Measurements from ENCODE around the gene OR5K4. TPM values are rescaled to one million over a fixed set of nuclear protein-coding genes. Genes with fewer than 3 reads are reported as not detected.

Gene OR5K4
- total RNA-seq, 1 donor from 2014 or later: not detected

DNA sequence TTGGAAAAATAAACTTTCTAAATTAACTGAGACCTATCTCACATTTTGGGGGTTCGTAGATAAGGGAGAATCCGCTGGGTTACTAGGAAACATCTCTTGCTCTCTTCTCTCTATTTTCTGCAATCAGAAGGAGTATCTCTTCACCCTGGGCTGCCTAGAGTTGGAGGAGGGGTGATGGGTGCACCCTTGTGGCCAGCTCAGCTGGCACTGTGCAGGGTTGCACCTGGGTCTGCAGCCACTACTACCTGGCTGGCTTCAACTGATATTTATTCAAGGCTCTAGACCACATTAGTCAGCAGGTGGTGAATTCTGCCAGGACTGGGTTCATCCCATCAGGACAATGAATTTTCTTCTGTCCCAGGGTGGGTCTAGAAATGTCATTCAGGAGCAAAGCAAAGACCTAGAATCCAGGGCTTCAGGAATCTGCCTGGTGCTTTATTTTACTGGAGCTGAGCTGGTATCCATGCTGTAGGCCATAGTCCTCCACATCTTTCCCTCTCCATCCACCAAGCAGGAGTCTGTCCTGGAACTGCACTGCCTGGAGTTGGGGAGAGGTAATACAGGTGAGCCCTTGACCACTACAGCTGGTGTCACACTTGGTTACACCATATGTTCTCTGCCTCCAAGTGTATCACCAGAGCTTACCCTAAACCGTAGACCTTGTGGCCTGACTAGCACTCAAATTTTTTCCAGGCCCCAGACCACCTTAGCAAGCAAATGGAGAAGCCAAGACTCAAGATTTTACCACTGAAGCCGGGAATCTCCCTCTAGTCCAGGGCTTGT, 14.0 kb downstream of the OR5K4 start:
- intact Hi-C loops (cut with micrococcal nuclease): no loop called here

DNA sequence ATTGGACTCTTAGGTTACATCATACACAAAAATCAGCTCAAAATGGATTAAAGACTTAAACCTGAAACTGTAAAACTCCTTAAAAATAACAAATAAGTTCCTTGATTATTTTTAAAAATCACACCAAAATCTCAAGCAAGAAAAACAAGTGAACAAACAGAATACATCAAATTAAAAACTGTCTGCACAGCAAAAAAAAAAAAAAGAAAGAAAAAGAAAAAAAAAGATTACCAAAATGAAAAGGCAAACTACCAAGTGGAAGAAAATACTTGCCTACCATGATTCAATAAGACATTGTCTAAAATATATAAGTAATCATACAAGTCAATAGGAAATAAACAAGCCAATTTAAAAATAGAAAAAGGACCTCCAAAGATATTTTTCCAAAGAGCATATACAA, 17.5 kb downstream of the OR5K4 start:
- intact Hi-C loops (cut with micrococcal nuclease): no loop called here

DNA sequence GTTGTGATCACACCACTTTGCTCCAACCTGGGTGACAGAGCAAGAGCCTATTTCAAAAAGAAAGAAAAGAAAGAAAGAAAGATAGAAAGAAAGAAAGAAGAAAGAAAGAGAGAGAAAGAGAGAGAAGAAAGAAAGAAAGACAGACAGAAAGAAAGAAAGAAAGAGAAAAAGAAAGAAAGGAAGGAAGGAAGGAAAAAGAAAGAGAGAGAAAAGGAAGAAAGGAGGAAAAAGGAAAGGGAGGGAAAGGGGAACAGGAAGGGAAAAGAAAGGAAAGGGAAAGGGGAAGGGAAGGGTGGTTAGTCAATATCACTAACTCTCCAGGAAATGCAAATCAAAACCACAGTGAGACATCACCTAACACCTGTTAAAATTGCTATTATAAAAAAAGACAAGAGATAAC, 18.2 kb downstream of the OR5K4 start:
- intact Hi-C loops (cut with micrococcal nuclease): no loop called here

DNA sequence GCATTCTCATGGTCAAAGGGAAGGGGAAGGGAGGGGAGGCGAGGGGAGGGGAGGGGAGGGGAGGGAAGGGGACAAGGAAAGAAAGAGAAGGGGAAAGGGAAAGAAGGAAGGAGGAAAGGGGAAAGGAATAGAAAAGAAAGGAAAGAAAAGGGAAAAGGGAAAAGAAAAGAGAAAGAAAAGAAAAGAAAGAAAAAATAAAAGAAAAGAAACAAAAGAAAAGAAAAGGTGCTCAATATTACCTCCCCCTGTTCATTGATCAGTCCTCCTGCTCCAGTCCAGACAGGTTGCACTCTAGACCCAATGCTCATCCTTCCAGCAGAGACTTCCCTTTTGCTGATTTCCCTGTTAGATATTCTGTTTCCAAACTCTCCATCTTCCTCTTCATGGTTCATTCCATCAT, 18.8 kb downstream of the OR5K4 start:
- intact Hi-C loops (cut with micrococcal nuclease): no loop called here

DNA sequence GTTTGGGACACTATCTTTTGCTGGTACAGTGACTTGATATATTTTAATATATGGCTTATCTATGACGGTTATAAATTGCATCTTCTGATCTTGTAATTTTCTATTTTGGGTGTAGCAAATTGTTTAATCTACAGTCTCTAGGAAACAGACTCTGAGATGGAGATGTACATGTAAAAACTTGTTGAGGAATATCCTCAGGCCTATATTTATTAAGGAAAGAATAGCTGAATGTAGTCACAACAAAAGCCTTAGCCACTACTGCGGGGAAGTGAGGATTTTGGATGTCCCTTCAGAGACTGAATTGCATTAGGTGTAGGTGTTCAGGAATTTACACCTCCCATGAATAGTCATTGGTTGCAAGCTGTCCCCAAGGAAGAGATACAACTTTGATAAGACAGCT, 23.0 kb downstream of the OR5K4 start:
- intact Hi-C loops (cut with micrococcal nuclease): no loop called here

DNA sequence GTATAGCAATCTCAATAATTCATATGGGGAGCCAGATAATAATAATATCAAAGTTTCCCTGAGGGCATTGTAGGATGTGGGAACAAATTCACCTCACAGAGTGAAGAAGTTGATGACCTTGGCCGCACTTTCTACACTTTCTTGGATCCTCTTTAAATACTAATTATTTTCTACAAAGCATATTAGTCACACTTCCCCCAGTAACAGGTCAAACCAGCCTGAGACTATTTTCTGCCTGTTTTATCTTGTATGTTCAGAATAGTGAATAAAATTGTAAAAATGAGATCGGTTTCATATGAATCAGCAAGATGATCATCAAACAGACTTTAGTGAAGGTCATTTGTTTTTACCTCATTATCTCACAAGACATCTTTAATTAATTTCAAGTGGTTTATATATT, 34.5 kb downstream of the OR5K4 start:
- intact Hi-C loops (cut with micrococcal nuclease): no loop called here

DNA sequence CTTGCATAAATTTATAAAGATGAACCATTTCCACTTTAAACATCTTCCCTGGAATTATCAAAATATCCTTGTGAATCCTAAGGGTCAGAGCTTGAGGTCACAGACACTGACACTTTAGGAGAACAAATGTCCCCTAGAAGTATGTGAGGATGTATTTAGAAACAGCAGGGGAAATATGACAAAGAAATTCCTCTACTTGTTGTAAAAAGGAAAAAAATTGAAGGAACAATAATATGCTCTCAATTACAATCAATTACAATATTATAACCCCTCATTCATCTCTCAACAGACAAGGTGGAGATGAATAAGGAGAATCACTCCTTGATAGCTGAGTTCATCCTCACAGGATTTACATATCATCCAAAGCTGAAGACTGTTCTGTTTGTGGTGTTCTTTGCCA, 36.7 kb downstream of the OR5K4 start, which contains the start of gene OR5K3:
Gene OR5K3, plus strand, starts transcription at position 301 of the 400 bp plus-strand sequence. Its CDS starts 0 bp downstream, at position 301.
- intact Hi-C loops (cut with micrococcal nuclease): no loop called here

DNA sequence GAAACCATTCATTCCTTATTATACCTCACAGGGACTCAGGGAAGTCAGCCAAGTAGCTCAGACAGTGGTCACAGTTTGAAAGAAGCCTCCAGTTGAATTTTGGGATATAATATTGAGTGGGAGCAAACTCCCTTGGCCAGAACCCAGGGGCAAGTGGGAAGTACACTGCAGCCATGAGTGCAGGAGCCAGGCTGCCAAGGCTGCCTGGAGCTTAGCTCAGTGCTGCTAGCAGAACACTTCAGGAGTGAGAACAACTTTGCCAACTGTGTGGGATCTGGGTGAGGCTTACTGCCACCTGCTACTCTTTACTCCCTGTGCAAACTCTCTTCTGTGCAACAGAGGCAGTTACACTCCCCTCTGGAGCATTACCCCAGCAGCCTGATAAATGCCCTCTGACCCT, 41.4 kb downstream of the OR5K4 start:
- intact Hi-C loops (cut with micrococcal nuclease): loop anchor here (5.0 kb wide), 1 partner anchor 177 kb away; no protein-coding TSS in a partner anchor

DNA sequence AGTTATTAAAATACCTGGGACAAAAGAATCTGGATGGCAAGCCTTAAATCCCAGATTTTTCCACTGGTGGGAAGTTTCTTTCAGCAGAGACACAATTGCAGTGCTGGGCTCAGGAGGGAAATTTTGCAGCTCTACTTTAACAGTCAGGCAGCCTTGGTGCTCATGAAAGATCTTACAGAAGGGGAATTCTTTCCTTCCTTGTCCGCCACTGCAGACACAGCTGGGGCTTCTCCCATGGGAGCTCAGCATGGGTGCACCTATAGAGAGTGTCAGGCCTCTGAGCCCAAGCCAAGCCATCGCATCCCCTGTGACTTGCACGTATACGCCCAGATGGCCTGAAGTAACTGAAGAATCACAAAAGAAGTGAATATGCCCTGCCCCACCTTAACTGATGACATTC, 42.8 kb downstream of the OR5K4 start:
- intact Hi-C loops (cut with micrococcal nuclease): loop anchor here (5.0 kb wide), 1 partner anchor 176 kb away; no protein-coding TSS in a partner anchor

DNA sequence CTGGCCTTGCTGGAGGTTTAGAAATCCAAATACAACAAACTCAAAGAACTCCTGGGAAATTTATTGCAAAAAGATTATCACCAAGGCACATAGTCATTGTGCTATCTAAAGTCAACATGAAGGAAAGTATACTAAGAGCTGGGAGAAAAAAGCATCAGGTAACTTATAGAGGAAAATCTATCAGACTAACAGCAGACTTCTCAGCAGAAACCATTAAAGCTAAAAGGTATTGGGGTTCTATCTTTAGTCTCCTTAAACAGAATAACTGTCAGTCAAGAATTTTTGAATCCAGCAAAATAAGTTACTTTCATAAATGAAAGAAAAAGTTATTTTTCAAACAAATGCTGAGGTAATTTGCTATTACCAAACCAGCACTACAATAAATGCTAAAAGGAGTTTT, 44.9 kb downstream of the OR5K4 start:
- intact Hi-C loops (cut with micrococcal nuclease): loop anchor here (5.0 kb wide), 1 partner anchor 174 kb away; no protein-coding TSS in a partner anchor

GRCh38 chr3:98402507-98402906, 48.9 kb downstream of the OR5K4 start:
- intact Hi-C loops (cut with micrococcal nuclease): no loop called here

DNA sequence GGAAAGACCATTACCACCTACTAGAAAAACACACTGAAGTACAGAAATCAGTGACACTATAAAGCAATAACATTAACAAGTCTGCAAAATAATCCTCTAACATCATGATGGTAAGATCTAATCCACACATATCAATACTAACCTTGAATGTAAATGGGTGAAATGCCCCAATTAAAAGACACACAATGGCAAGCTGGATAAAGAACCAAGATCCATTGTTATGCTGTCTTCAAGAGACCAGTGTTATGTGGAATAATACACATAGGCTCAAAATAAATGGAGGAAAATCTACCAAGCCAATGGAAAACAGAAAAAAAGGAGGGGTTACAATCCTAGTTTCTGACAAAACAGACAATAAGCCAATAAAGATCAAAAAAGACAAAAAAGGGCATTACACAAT, 50.4 kb downstream of the OR5K4 start:
- intact Hi-C loops (cut with micrococcal nuclease): no loop called here

Other genes starting within 250 kb of the OR5K4 start
- not detected in 2 replicates for gene OR5H1, start 223.1 kb upstream of the OR5K4 start, total RNA-seq
- gene OR5H14, start 206.4 kb upstream of the OR5K4 start, total RNA-seq: 0.05 TPM in 1 of 2 replicates, not detected in the other
- gene OR5H15, start 187.2 kb upstream of the OR5K4 start, total RNA-seq: not detected in 2 replicates
- not detected in 2 replicates for gene OR5H6, start 89.6 kb upstream of the OR5K4 start, total RNA-seq
- not detected in 2 replicates for gene OR5H2, start 71.3 kb upstream of the OR5K4 start, total RNA-seq
- not detected in 2 replicates for gene OR5K3, start 36.8 kb downstream of the OR5K4 start, total RNA-seq
- gene OR5K1, start 109.3 kb downstream of the OR5K4 start, total RNA-seq: not detected in 2 replicates
- gene OR5K2, start 143.8 kb downstream of the OR5K4 start, total RNA-seq: not detected in 2 replicates
- 664 and 689 TPM in 2 replicates for gene CLDND1, start 169.0 kb downstream of the OR5K4 start, total RNA-seq
- 30.4 and 31.1 TPM in 2 replicates for gene GPR15, start 178.1 kb downstream of the OR5K4 start, total RNA-seq
- gene CPOX, start 239.8 kb downstream of the OR5K4 start, total RNA-seq: 77.6 and 81.3 TPM in 2 replicates